ENCODE results near the gene ETHE1. TPM values are rescaled to one million over a fixed set of nuclear protein-coding genes. Genes with fewer than 3 reads are reported as not detected.

ETHE1 gene
- total RNA-seq, 1 donor from 2014 or later: 16.3 TPM

DNA sequence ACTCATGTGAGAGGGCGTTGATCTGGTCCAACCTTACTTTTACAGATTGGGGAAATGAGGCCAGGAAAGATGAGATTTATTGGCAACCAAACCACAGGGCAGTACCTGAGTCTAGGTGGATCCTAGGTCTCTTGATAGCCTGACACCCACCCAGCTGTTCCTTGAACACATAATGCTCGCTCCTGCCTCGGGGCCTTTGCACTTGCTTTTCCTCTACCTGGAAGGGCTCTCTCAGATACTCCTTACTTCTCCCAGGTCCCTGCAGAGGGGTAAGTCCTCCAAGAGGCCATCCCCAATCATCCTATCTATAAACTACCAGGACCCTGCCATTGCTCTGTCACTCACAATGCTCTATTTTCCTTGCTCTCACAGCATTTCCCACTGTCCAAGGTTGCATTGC lies 13.4 kb upstream of the ETHE1 start:
- no peak overlapping the region for H3K27ac Mint-ChIP-seq
- CTCF ChIA-PET: interaction anchor here (1.5 kb wide), 1 partner anchor 16 kb away, joined by 4 read pairs; no protein-coding TSS in a partner anchor
- intact Hi-C loops (cut with micrococcal nuclease): no loop called here

GRCh38 chr19:43538922-43539321 lies 11.9 kb upstream of the ETHE1 start:
- Mint-ChIP-seq H3K36me3 (ENCODE audit: low read depth) (peaks cover 61% of the 10 kb centered on the region), H3K27me3 (no peaks in the 10 kb centered on the region), H3K27ac (no peak overlapping the region), H3K4me3 (no peak overlapping the region), H3K4me1 (peaks cover 6% of the 10 kb centered on the region), H3K9me3 (peaks cover 7% of the 10 kb centered on the region)
- ChIA-PET POLR2A (no interaction called here), CTCF (no interaction called here)
- ATAC-seq (ENCODE audit: low read depth) (no peak), DNase-seq (no peak)
- intact Hi-C loops (cut with micrococcal nuclease): no loop called here
- TF ChIP-seq, protein P1, sequence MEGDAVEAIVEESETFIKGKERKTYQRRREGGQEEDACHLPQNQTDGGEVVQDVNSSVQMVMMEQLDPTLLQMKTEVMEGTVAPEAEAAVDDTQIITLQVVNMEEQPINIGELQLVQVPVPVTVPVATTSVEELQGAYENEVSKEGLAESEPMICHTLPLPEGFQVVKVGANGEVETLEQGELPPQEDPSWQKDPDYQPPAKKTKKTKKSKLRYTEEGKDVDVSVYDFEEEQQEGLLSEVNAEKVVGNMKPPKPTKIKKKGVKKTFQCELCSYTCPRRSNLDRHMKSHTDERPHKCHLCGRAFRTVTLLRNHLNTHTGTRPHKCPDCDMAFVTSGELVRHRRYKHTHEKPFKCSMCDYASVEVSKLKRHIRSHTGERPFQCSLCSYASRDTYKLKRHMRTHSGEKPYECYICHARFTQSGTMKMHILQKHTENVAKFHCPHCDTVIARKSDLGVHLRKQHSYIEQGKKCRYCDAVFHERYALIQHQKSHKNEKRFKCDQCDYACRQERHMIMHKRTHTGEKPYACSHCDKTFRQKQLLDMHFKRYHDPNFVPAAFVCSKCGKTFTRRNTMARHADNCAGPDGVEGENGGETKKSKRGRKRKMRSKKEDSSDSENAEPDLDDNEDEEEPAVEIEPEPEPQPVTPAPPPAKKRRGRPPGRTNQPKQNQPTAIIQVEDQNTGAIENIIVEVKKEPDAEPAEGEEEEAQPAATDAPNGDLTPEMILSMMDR (IDR thresholded peaks at IDR 0.05): no peak

More for the DNA sequence above, 13.4 kb upstream of the ETHE1 start:
- Mint-ChIP-seq H3K36me3 (ENCODE audit: low read depth) (peaks cover 75% of the 10 kb centered on the region), H3K4me3 (no peak overlapping the region), H3K4me1 (peaks cover 1% of the 10 kb centered on the region), H3K9me3 (peaks cover 7% of the 10 kb centered on the region), H3K27me3 (no peaks in the 10 kb centered on the region)
- DNase-seq: no peak
- TF ChIP-seq, protein P1 (IDR thresholded peaks at IDR 0.05): no peak
- ATAC-seq (ENCODE audit: low read depth): no peak
- POLR2A ChIA-PET: no interaction called here

GRCh38 chr19:43534816-43535761 lies 8.1 kb upstream of the ETHE1 start:
- Mint-ChIP-seq H3K9me3 (peaks cover 7% of the 10 kb centered on the region), H3K27me3 (no peaks in the 10 kb centered on the region), H3K27ac (peak overlapping the region; percentile 68), H3K36me3 (ENCODE audit: low read depth) (peaks cover 29% of the 10 kb centered on the region), H3K4me1 (peaks cover 19% of the 10 kb centered on the region), H3K4me3 (peak overlapping the region; percentile 56)
- POLR2A ChIA-PET: interaction anchor here (0.5 to 2.2 kb wide), 6 partner anchors 13 to 110 kb away, joined by 4 to 12 read pairs (median 6); partner anchors contain the start of gene ZNF428
- peak; percentile 26 for DNase-seq
- CTCF ChIA-PET: interaction anchor here (0.8 to 5.9 kb wide), 8 partner anchors 15 to 275 kb away, joined by 3 to 43 read pairs (median 4); partner anchors contain the start of genes IRGQ, XRCC1 and ZNF576
- ATAC-seq (ENCODE audit: low read depth): no peak
- TF ChIP-seq, protein P1 (IDR thresholded peaks at IDR 0.05): no peak
- intact Hi-C loops (cut with micrococcal nuclease): loop anchor here (2.0 to 5.0 kb wide), 2 partner anchors 28 to 247 kb away; partner anchors contain the start of gene KCNN4

DNA sequence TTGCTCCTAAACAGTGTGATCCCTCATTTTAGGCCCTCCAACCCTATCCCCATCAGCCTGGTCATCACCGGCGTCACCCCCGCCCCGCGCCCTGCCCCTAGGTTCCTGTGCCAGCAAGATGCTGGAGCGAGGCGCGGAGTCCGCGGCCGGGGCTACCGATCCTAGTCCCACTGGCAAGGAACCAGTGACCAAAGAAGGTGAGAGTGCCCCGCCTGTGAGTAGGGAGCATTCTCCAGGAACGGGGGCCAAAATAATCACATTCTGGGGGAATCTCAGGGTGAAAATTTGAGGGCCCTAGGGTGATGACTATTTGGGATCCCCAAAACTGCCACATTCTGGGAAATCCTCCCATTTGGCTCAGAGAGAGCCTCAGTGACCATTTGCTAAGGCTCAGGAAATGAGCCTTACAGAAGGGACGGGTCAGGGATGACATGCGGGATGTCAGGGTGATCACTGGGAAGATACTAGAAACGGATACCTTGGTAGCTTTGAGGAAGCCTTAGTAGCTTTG lies 7.4 kb upstream of the ETHE1 start:
- Mint-ChIP-seq H3K4me3 (peak overlapping the region; percentile 97), H3K27ac (peak overlapping the region; percentile 98), H3K27me3 (no peaks in the 10 kb centered on the region), H3K4me1 (peaks cover 19% of the 10 kb centered on the region), H3K36me3 (ENCODE audit: low read depth) (peaks cover 23% of the 10 kb centered on the region), H3K9me3 (peaks cover 7% of the 10 kb centered on the region)
- ATAC-seq (ENCODE audit: low read depth) (no peak), DNase-seq (no peak)
- TF ChIP-seq, protein P1 (IDR thresholded peaks at IDR 0.05): no peak
- ChIA-PET CTCF (interaction anchor here (1.3 to 5.9 kb wide), 4 partner anchors 14 to 275 kb away, joined by 3 to 43 read pairs (median 10); partner anchors contain the start of genes IRGQ and ZNF576), POLR2A (interaction anchor here (0.6 to 2.6 kb wide), 9 partner anchors 26 to 228 kb away, joined by 3 to 29 read pairs (median 6); partner anchors contain the start of genes IRGQ, PHLDB3, SMG9 and ZNF428)
- intact Hi-C loops (cut with micrococcal nuclease): loop anchor here (2.0 to 5.0 kb wide), 2 partner anchors 28 to 248 kb away; partner anchors contain the start of gene KCNN4
